HG03097 (cell line): Measurements from ENCODE around the gene ARAP1.

Experiments
- ATAC-seq: cut with Tn5 transposase; IDR thresholded peaks from one replicate; pipeline ENCODE4 v1.9.1; 2021; ENCODE audit not compliant: unreplicated experiment, low FRiP score

Gene ARAP1

GRCh38 chr11:72688486-72688885 lies 63.7 kb downstream of the ARAP1 start:
- ATAC-seq, result no peak

- no peak for ATAC-seq
Observed at GRCh38 chr11:72687326-72687725, 64.9 kb downstream of the ARAP1 start.

GRCh38 chr11:72686639-72687220 lies 65.5 kb downstream of the ARAP1 start:
- ATAC-seq, result no peak

GRCh38 chr11:72685560-72686480 lies 66.4 kb downstream of the ARAP1 start:
- no peak for ATAC-seq

- ATAC-seq, result no peak
Observed at GRCh38 chr11:72684236-72684912, 67.8 kb downstream of the ARAP1 start.

- no peak for ATAC-seq
Observed at GRCh38 chr11:72683782-72684200, 68.4 kb downstream of the ARAP1 start.

GRCh38 chr11:72682858-72683243 lies 69.4 kb downstream of the ARAP1 start:
- no peak for ATAC-seq

- no peak for ATAC-seq
Observed at GRCh38 chr11:72682238-72682857, 69.9 kb downstream of the ARAP1 start.

- no peak for ATAC-seq
Observed at GRCh38 chr11:72681226-72682153, 70.7 kb downstream of the ARAP1 start.

GRCh38 chr11:72680624-72681158 lies 71.5 kb downstream of the ARAP1 start:
- ATAC-seq, result no peak

GRCh38 chr11:72679869-72680268 lies 72.3 kb downstream of the ARAP1 start:
- ATAC-seq, result no peak

- no peak for ATAC-seq
Observed at GRCh38 chr11:72678524-72678923, 73.7 kb downstream of the ARAP1 start.

- no peak for ATAC-seq
Observed at GRCh38 chr11:72676861-72677341, 75.3 kb downstream of the ARAP1 start.

- no peak for ATAC-seq
Observed at GRCh38 chr11:72675221-72675620, 77.0 kb downstream of the ARAP1 start.

- no peak for ATAC-seq
Observed at GRCh38 chr11:72673943-72674828, 78.0 kb downstream of the ARAP1 start, which contains the start of gene PDE2A. Gene PDE2A (minus strand): TSS chr11:72674422. CDS start chr11:72674207, 215 bp downstream.

GRCh38 chr11:72673284-72673942 lies 78.8 kb downstream of the ARAP1 start:
- ATAC-seq, result no peak

GRCh38 chr11:72672597-72673238 lies 79.5 kb downstream of the ARAP1 start:
- no peak for ATAC-seq
